PC-3 (cell line): ENCODE results near the gene NDUFAF8.

ENCODE experiments used
- EZH2 ChIP-seq: fragments of 300-600 bp; sonication (generic); IDR thresholded peaks from one replicate; pipeline ENCODE4 v1.6.1; 2017; ENCODE audit warnings: antibody characterized with exemption, mild to moderate bottlenecking, low read length; ENCODE audit not compliant: unreplicated experiment
- EZH2phosphoT487 ChIP-seq: fragments of 300-600 bp; sonication (generic); IDR thresholded peaks from 2 replicates; pipeline ENCODE4 v1.6.1; 2018; ENCODE audit warnings: mild to moderate bottlenecking, antibody characterized with exemption, low read length, borderline replicate concordance
- TF ChIP-seq, protein P1 (sequence below): fragments of 300-600 bp; sonication (generic); conservative IDR thresholded peaks from 2 replicates; pipeline ENCODE4 v1.5.1; 2017; ENCODE audit warnings: antibody characterized with exemption, low read depth, mild to moderate bottlenecking, low read length

DNA sequence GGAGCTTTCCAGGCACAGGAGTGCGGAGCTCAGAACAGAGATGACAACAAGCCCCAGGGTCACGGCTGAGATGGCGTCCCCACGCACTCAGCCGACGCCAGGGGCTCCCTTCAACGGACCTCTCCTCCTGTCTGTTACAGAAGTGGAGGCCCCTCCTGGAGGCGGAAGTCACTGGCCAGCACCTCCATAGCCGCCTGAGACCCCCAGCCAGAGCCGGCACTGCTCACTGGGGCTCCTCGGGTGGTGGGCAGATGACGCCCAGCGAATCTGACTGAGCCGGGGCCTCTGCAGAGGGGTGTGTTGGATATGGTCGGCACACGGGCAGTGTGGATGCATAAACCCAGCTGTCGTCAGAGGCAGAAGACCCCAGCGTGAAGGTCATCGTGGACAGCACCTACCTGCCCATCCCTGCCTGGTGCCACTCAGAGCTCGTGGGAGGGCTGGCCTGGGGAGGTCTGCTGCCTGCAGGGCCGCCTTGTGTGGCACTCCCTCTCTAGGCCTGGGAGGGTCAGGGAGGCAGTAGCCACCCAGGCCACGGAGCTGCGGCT is 20.0 kb downstream of the NDUFAF8 start:
- no peak for TF ChIP-seq EZH2
- TF ChIP-seq, protein P1, sequence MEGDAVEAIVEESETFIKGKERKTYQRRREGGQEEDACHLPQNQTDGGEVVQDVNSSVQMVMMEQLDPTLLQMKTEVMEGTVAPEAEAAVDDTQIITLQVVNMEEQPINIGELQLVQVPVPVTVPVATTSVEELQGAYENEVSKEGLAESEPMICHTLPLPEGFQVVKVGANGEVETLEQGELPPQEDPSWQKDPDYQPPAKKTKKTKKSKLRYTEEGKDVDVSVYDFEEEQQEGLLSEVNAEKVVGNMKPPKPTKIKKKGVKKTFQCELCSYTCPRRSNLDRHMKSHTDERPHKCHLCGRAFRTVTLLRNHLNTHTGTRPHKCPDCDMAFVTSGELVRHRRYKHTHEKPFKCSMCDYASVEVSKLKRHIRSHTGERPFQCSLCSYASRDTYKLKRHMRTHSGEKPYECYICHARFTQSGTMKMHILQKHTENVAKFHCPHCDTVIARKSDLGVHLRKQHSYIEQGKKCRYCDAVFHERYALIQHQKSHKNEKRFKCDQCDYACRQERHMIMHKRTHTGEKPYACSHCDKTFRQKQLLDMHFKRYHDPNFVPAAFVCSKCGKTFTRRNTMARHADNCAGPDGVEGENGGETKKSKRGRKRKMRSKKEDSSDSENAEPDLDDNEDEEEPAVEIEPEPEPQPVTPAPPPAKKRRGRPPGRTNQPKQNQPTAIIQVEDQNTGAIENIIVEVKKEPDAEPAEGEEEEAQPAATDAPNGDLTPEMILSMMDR = no peak
- TF ChIP-seq EZH2phosphoT487 = no peak
